ENCODE data around the gene KDM8. TPM values are rescaled to one million over a fixed set of nuclear protein-coding genes. Genes with fewer than 3 reads are reported as not detected.

The KDM8 gene
- polyA plus RNA-seq, 1 of the 3 experiments (the other 2 are of a cell fraction): 3.3 TPM

DNA sequence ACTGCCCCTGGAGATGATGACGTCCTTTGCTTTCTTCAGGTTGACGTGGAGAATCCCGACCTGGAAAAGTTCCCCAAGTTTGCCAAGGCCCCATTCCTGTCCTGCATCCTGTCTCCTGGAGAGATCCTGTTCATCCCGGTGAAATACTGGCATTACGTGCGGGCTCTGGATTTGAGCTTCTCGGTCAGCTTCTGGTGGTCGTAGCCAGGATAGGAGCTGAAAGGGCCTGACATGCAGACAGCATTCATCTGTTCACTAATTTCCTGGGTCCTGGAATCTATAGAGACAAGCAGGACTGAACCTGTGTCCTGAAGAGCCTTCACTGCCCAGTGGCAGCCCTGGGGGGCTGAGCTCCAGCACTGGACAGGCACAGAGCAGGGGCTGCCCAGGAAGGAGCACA lies 17.2 kb downstream of the KDM8 start:
- no peaks in the 10 kb centered on the region for H3K79me2 ChIP-seq (ENCODE audit: insufficient read depth)
- POLR2A ChIA-PET: no interaction called here
- no peaks in the 10 kb centered on the region for H3K9me3 ChIP-seq
- DNase-seq: no peak
- CTCF ChIA-PET: interaction anchor here (1.2 to 7.9 kb wide), 3 partner anchors 10 to 147 kb away, joined by 3 to 66 read pairs (median 5); no protein-coding TSS in a partner anchor
- no peaks in the 10 kb centered on the region for H4K20me1 ChIP-seq (ENCODE audit: insufficient read depth)
- WGBS (ENCODE audit: low lambda C conversion rate): 88% methylated on average over 7 of the region's 8 CpGs
- H3K36me3 ChIP-seq (replicated peaks in 1 of 2; ENCODE audit: control insufficient read depth in 1 of 2, insufficient read depth in 2 of 2, low read length in 1 of 2): peaks cover 0 to 10% of the 10 kb centered on the region in 2 experiments
- H3K4me2 ChIP-seq: no peak overlapping the region
- H3K27me3 ChIP-seq (ENCODE audit: insufficient read depth): no peaks in the 10 kb centered on the region
- H3K4me1 ChIP-seq (ENCODE audit: control insufficient read depth in 1 of 2, insufficient read depth in 2 of 2, low read depth in 1 of 2, low read length in 1 of 2): peaks cover 0 to 19% of the 10 kb centered on the region in 2 experiments; a peak in 1 of 4 replicates
- H3K27ac ChIP-seq (ENCODE audit: low read depth in 2 of 2, low read length in 1 of 2): no peak overlapping the region
- H3F3A ChIP-seq (replicated peaks; ENCODE audit: insufficient read depth): no peaks in the 10 kb centered on the region
- H3K9me2 ChIP-seq: no peaks in the 10 kb centered on the region
- H3K4me3 ChIP-seq (ENCODE audit: low read depth in 2 of 2, low read length in 1 of 2): no peak overlapping the region
- TF ChIP-seq YY1 (IDR thresholded peaks at IDR 0.05; ENCODE audit: low read depth): no peak
- TF ChIP-seq FOSL2 (IDR thresholded peaks at IDR 0.05; ENCODE audit: borderline replicate concordance, low read depth): no peak
- no peak for TF ChIP-seq RAD21 (IDR thresholded peaks at IDR 0.05; ENCODE audit: low read length)
- TF ChIP-seq, protein P1, sequence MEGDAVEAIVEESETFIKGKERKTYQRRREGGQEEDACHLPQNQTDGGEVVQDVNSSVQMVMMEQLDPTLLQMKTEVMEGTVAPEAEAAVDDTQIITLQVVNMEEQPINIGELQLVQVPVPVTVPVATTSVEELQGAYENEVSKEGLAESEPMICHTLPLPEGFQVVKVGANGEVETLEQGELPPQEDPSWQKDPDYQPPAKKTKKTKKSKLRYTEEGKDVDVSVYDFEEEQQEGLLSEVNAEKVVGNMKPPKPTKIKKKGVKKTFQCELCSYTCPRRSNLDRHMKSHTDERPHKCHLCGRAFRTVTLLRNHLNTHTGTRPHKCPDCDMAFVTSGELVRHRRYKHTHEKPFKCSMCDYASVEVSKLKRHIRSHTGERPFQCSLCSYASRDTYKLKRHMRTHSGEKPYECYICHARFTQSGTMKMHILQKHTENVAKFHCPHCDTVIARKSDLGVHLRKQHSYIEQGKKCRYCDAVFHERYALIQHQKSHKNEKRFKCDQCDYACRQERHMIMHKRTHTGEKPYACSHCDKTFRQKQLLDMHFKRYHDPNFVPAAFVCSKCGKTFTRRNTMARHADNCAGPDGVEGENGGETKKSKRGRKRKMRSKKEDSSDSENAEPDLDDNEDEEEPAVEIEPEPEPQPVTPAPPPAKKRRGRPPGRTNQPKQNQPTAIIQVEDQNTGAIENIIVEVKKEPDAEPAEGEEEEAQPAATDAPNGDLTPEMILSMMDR (IDR thresholded peaks at IDR 0.05): no peak
- no peak for TF ChIP-seq SMC3 (IDR thresholded peaks at IDR 0.05; ENCODE audit: low read depth, low read length)
- TF ChIP-seq, protein P2, sequence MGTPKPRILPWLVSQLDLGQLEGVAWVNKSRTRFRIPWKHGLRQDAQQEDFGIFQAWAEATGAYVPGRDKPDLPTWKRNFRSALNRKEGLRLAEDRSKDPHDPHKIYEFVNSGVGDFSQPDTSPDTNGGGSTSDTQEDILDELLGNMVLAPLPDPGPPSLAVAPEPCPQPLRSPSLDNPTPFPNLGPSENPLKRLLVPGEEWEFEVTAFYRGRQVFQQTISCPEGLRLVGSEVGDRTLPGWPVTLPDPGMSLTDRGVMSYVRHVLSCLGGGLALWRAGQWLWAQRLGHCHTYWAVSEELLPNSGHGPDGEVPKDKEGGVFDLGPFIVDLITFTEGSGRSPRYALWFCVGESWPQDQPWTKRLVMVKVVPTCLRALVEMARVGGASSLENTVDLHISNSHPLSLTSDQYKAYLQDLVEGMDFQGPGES (IDR thresholded peaks at IDR 0.05; ENCODE audit: low read depth, low read length): no peak
- TF ChIP-seq, protein P3, sequence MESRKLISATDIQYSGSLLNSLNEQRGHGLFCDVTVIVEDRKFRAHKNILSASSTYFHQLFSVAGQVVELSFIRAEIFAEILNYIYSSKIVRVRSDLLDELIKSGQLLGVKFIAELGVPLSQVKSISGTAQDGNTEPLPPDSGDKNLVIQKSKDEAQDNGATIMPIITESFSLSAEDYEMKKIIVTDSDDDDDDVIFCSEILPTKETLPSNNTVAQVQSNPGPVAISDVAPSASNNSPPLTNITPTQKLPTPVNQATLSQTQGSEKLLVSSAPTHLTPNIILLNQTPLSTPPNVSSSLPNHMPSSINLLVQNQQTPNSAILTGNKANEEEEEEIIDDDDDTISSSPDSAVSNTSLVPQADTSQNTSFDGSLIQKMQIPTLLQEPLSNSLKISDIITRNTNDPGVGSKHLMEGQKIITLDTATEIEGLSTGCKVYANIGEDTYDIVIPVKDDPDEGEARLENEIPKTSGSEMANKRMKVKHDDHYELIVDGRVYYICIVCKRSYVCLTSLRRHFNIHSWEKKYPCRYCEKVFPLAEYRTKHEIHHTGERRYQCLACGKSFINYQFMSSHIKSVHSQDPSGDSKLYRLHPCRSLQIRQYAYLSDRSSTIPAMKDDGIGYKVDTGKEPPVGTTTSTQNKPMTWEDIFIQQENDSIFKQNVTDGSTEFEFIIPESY (IDR thresholded peaks at IDR 0.05; ENCODE audit: borderline replicate concordance, low read depth): no peak
- TF ChIP-seq, protein P4, sequence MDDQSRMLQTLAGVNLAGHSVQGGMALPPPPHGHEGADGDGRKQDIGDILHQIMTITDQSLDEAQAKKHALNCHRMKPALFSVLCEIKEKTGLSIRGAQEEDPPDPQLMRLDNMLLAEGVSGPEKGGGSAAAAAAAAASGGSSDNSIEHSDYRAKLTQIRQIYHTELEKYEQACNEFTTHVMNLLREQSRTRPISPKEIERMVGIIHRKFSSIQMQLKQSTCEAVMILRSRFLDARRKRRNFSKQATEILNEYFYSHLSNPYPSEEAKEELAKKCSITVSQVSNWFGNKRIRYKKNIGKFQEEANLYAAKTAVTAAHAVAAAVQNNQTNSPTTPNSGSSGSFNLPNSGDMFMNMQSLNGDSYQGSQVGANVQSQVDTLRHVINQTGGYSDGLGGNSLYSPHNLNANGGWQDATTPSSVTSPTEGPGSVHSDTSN (IDR thresholded peaks at IDR 0.05): no peak
- TF ChIP-seq NRF1 (IDR thresholded peaks at IDR 0.05; ENCODE audit: low read depth, low read length): no peak
- TF ChIP-seq RCOR1 (IDR thresholded peaks at IDR 0.05; ENCODE audit: low read length): no peak
- no peak overlapping the region for H3K9ac ChIP-seq
- no peak overlapping the region for H2AFZ ChIP-seq (ENCODE audit: low read depth)

DNA sequence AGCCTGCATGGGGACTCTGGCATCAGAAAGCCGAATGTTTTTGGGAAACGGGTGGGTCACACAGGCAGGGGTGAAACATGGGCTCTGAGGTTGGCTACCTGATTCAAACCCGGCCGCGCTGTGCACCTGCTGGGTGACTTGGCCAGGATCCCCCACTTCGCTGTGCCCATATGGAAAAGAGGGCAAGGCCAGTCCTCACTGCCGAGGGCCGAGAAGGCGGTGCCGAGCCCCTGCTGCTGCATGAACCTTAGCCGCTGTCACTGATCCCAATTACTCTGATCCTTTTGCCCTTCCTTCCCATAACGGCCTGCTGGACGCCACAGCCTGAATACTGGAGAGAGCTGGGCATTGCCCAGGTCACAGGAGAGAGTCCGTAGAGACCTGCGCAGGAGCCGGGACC lies 17.7 kb downstream of the KDM8 start:
- no peak overlapping the region for H3K4me2 ChIP-seq
- no peaks in the 10 kb centered on the region for H3K9me2 ChIP-seq
- no peaks in the 10 kb centered on the region for H4K20me1 ChIP-seq (ENCODE audit: insufficient read depth)
- H2AFZ ChIP-seq (ENCODE audit: low read depth): no peak overlapping the region
- H3K4me3 ChIP-seq (ENCODE audit: low read depth in 2 of 2, low read length in 1 of 2): no peak overlapping the region
- peaks cover 0 to 19% of the 10 kb centered on the region in 2 experiments; a peak in 1 of 4 replicates for H3K4me1 ChIP-seq (ENCODE audit: control insufficient read depth in 1 of 2, insufficient read depth in 2 of 2, low read depth in 1 of 2, low read length in 1 of 2)
- no peaks in the 10 kb centered on the region for H3K27me3 ChIP-seq (ENCODE audit: insufficient read depth)
- H3K9ac ChIP-seq: no peak overlapping the region
- ChIA-PET POLR2A (no interaction called here), CTCF (interaction anchor here (1.3 to 7.9 kb wide), 3 partner anchors 12 to 147 kb away, joined by 3 to 66 read pairs (median 5); no protein-coding TSS in a partner anchor)
- no peak overlapping the region for H3K27ac ChIP-seq (ENCODE audit: low read depth in 2 of 2, low read length in 1 of 2)
- no peaks in the 10 kb centered on the region for H3F3A ChIP-seq (replicated peaks; ENCODE audit: insufficient read depth)
- no peak for DNase-seq
- no peaks in the 10 kb centered on the region for H3K9me3 ChIP-seq
- peaks cover 0 to 11% of the 10 kb centered on the region in 2 experiments for H3K36me3 ChIP-seq (replicated peaks in 1 of 2; ENCODE audit: control insufficient read depth in 1 of 2, insufficient read depth in 2 of 2, low read length in 1 of 2)
- no peaks in the 10 kb centered on the region for H3K79me2 ChIP-seq (ENCODE audit: insufficient read depth)
- WGBS (ENCODE audit: low lambda C conversion rate): 93% methylated on average over 16 of the region's 16 CpGs
- no peak for TF ChIP-seq TAF1 (IDR thresholded peaks at IDR 0.05; ENCODE audit: borderline replicate concordance, low read depth, low read length)
- TF ChIP-seq NRF1 (IDR thresholded peaks at IDR 0.05; ENCODE audit: low read depth, low read length): no peak
- no peak for TF ChIP-seq RFX5 (IDR thresholded peaks at IDR 0.05; ENCODE audit: low read length)
- TF ChIP-seq, protein P1 (IDR thresholded peaks at IDR 0.05): no peak
- TF ChIP-seq, protein P5, sequence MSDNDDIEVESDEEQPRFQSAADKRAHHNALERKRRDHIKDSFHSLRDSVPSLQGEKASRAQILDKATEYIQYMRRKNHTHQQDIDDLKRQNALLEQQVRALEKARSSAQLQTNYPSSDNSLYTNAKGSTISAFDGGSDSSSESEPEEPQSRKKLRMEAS (IDR thresholded peaks at IDR 0.05; ENCODE audit: low read depth): no peak
- TF ChIP-seq, protein P6, sequence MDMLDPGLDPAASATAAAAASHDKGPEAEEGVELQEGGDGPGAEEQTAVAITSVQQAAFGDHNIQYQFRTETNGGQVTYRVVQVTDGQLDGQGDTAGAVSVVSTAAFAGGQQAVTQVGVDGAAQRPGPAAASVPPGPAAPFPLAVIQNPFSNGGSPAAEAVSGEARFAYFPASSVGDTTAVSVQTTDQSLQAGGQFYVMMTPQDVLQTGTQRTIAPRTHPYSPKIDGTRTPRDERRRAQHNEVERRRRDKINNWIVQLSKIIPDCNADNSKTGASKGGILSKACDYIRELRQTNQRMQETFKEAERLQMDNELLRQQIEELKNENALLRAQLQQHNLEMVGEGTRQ (IDR thresholded peaks at IDR 0.05; ENCODE audit: borderline replicate concordance, low read depth, low read length): no peak
- no peak for TF ChIP-seq MXI1 (IDR thresholded peaks at IDR 0.05; ENCODE audit: low read depth, low read length)
- TF ChIP-seq TEAD4 (IDR thresholded peaks at IDR 0.05; ENCODE audit: borderline replicate concordance, insufficient read depth): no peak
- TF ChIP-seq SIN3A (IDR thresholded peaks at IDR 0.05; ENCODE audit: borderline replicate concordance, low read depth, low read length): no peak
